K562 (cell line): ENCODE results near the gene RUNDC1. TPM values are rescaled to one million over a fixed set of nuclear protein-coding genes. Genes with fewer than 3 reads are reported as not detected.

ENCODE experiments used
- ELF2 ChIP-seq: fragments of 250-450 bp; sonication (Bioruptor Pico); IDR thresholded peaks from 2 replicates; pipeline ENCODE4 v1.5.0; 2021; ENCODE audit warnings: mild to moderate bottlenecking
- ELK3 ChIP-seq: fragments of 450-650 bp; formaldehyde crosslinking; IDR thresholded peaks from 2 replicates; pipeline ENCODE4 v1.4.0; 2020; ENCODE audit warnings: mild to moderate bottlenecking
- ERF ChIP-seq: fragments of 450-650 bp; formaldehyde crosslinking; IDR thresholded peaks from 2 replicates; pipeline ENCODE4 v1.4.0; 2020; ENCODE audit warnings: mild to moderate bottlenecking, mixed read lengths
- EWSR1 ChIP-seq: fragments of 450-650 bp; IDR thresholded peaks from 2 replicates; pipeline ENCODE4 v1.6.1; 2018; ENCODE audit warnings: borderline replicate concordance, mild to moderate bottlenecking, low read depth, moderate library complexity; ENCODE audit not compliant: partially characterized antibody
- HNRNPL ChIP-seq: fragments of 200-400 bp; formaldehyde crosslinking; IDR thresholded peaks from 2 replicates; pipeline ENCODE4 v1.6.1; 2017; ENCODE audit warnings: low read depth, mild to moderate bottlenecking, low read length
- MNT ChIP-seq, 2 experiments: fragments of 450-650 bp; conservative IDR thresholded peaks; 2 replicates each; pipeline ENCODE4 v1.6.1; 2017; ENCODE audit warnings: mild to moderate bottlenecking in 2 of 2, moderate library complexity in 2 of 2
- NCOA1 ChIP-seq: fragments of 450-650 bp; IDR thresholded peaks from 2 replicates; pipeline ENCODE4 v1.6.1; 2016; ENCODE audit warnings: low read depth
- NFIX ChIP-seq: fragments of 250-450 bp; sonication (Bioruptor Pico); IDR thresholded peaks from 2 replicates; pipeline ENCODE4 v1.4.0; 2020; ENCODE audit warnings: low read depth, mild to moderate bottlenecking, moderate library complexity
- PML ChIP-seq: IDR thresholded peaks from 2 replicates; pipeline ENCODE4 v1.6.1; 2012; ENCODE audit warnings: low read length, inconsistent platforms
- POLR2B ChIP-seq: fragments of 450-650 bp; IDR thresholded peaks from 2 replicates; pipeline ENCODE4 v1.6.1; 2018; ENCODE audit warnings: low read depth; ENCODE audit not compliant: partially characterized antibody
- POLR2H ChIP-seq: IDR thresholded peaks from 2 replicates; pipeline ENCODE4 v1.6.1; 2016; ENCODE audit warnings: missing genetic modification characterization, low read depth, mild to moderate bottlenecking, control low read depth, missing compliant biosample characterization, moderate library complexity
- RAD21 ChIP-seq, 2 experiments: fragments of 250-450 bp in 1 of 2; fragments of 450-650 bp in 1 of 2; sonication (Bioruptor Pico) in 1 of 2; formaldehyde crosslinking in 1 of 2; IDR thresholded peaks in 1 of 2; conservative IDR thresholded peaks in 1 of 2; 2 replicates each; pipeline versions ENCODE4 v1.4.0 to v1.8.0; 2020 to 2022; ENCODE audit warnings: mild to moderate bottlenecking in 2 of 2, moderate library complexity in 1 of 2
- RNF2 ChIP-seq: sonication (generic); IDR thresholded peaks from 2 replicates; pipeline ENCODE4 v1.6.1; 2016
- RNF219 ChIP-seq: fragments of 250-450 bp; sonication (Bioruptor Pico); IDR thresholded peaks from 2 replicates; pipeline ENCODE4 v1.5.0; 2022; ENCODE audit warnings: mild to moderate bottlenecking
- SIRT6 ChIP-seq: IDR thresholded peaks from one replicate; pipeline ENCODE4 v1.6.1; 2012; ENCODE audit warnings: low read depth, mild to moderate bottlenecking, control low read depth, inconsistent platforms, low read length, moderate library complexity
- SMARCA4 ChIP-seq: fragments of 450-650 bp; IDR thresholded peaks from 2 replicates; pipeline ENCODE4 v1.6.1; 2016
- ZBTB43 ChIP-seq: sonication (generic); formaldehyde crosslinking; IDR thresholded peaks from 2 replicates; pipeline ENCODE4 v1.8.0; 2023; ENCODE audit warnings: mild to moderate bottlenecking, missing genetic modification reagents
- ZNF395 ChIP-seq: fragments of 200-800 bp; sonication (Bioruptor generic); IDR thresholded peaks from 2 replicates; pipeline ENCODE4 v1.6.1; 2017; ENCODE audit warnings: missing genetic modification characterization, missing compliant biosample characterization
- ZNF717 ChIP-seq: fragments of 250-450 bp; sonication (Bioruptor Pico); IDR thresholded peaks from 2 replicates; pipeline ENCODE4 v1.5.0; 2021
- polyA plus RNA-seq, 8 experiments: library from polyadenylated mRNA; depleted of rRNA in 4 of 8; stranded (reverse) in 5 of 8; unstranded in 3 of 8; fragments of >200 nt; fragmentation: Nextera tagmentation in 2 of 8; fragmentation: Illumina TruSeq in 1 of 8; extraction: Ambion mirVana in 2 of 8; extraction: Trizol in 1 of 8; gene quantifications; 2 replicates each; pipeline versions ENCODE4 v1.2.1 to v1.2.3, GENCODE V29; 2011 to 2014; ENCODE audit warnings: inconsistent platforms in 1 of 8, missing spikeins in 1 of 8
- total RNA-seq, 7 experiments: library from RNA; depleted of rRNA in 6 of 7; stranded (reverse); fragments of >200 nt in 6 of 7; fragmentation: Illumina TruSeq in 2 of 7; extraction: Trizol in 2 of 7; gene quantifications; 2 replicates each; pipeline versions ENCODE4 v1.2.1 to v1.2.3, GENCODE V29; 2011 to 2021; ENCODE audit warnings: low replicate concordance in 1 of 7

RUNDC1 gene
- total and polyA plus RNA-seq, 9 of the 15 experiments (the other 6 are each of a cell fraction or from before 2014, with no cell fraction given) = 3.4 to 12.6 (median 9.4) TPM

- no peak for TF ChIP-seq RNF219
- TF ChIP-seq ZNF395 = peak; percentile 94
- peak; percentile 70 for TF ChIP-seq SMARCA4
- TF ChIP-seq ERF (CRISPR knock-in tag) = no peak
- peak; percentile 94 for TF ChIP-seq POLR2H
- TF ChIP-seq ELF2 (CRISPR knock-in tag) = peak; percentile 99
- TF ChIP-seq MNT (conservative IDR thresholded peaks at IDR 0.05) = peak; percentile 96 to 99
- no peak for TF ChIP-seq ZNF717
- TF ChIP-seq RNF2 = peak; percentile 64; the same call in 1 of the 2 replicates
- TF ChIP-seq POLR2B = peak; percentile 96
- no peak for TF ChIP-seq SIRT6
- peak; percentile 82 for TF ChIP-seq PML
- TF ChIP-seq HNRNPL = no peak
- no peak for TF ChIP-seq ZBTB43
- TF ChIP-seq NFIX (CRISPR knock-in tag) = no peak
- no peak for TF ChIP-seq ELK3
- peak; percentile 58 to 72 for TF ChIP-seq RAD21 (CRISPR knock-in tag; conservative IDR thresholded peaks at IDR 0.05 in 1 of 2, IDR thresholded peaks at IDR 0.05 in 1 of 2)
- TF ChIP-seq EWSR1 = no peak
- TF ChIP-seq NCOA1 = peak; percentile 76; the same call in 1 of the 2 replicates
Observed at GRCh38 chr17:42997984-42998938, 17.9 kb downstream of the RUNDC1 start, which contains the start of gene RPL27 (continued).
